GM18499 (cell line): ENCODE data around the gene ROR2.

Source experiments
- ATAC-seq: cut with Tn5 transposase; IDR thresholded peaks from one replicate; pipeline ENCODE4 v1.9.1; 2021; ENCODE audit warnings: moderate number of reproducible peaks; ENCODE audit not compliant: insufficient read depth, unreplicated experiment

The ROR2 gene

DNA sequence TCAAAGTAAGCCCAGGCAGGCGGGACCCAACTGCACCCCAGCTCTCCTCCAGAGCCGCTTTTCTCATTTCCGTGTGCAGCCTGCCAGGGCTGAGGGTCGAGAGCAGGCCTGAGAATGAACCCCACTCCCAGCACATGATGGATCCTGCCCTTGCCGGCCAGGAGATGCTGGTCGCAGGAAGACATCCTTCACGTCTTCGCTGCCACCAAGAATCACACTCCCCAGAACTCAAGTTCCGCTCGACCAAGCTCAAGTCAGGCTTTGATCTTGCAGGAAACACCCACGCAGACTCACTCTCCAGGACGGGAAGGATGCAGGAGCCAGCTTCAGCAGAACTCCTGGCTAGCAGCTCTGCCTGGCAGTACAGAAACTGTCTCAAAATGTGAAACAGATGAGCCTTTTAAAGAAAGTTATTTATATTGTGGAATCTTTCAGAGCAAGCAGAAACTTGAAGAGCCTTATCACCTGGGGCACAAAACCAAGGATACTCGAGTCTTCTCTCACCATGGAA is 102.4 kb downstream of the ROR2 start:
- no peak for ATAC-seq

DNA sequence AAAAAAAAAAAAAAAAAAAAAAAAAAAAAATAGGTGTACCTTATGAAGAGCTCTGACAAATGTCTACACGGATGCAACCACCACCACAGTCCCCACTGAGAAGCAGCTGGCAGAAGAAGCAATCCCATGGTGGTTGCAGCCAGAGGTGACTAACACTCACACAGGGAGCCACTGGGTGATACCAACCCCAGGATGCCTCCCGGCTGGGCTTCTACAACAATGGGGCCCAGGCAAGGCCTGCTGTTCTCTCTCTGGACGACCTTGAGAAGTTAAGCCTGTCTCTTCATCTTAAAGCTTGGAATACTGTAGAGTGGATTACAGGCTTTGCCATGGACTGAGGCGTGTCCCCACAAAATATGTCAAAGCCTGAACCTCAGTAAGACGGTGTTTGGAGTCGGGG is 104.1 kb downstream of the ROR2 start:
- no peak for ATAC-seq

DNA sequence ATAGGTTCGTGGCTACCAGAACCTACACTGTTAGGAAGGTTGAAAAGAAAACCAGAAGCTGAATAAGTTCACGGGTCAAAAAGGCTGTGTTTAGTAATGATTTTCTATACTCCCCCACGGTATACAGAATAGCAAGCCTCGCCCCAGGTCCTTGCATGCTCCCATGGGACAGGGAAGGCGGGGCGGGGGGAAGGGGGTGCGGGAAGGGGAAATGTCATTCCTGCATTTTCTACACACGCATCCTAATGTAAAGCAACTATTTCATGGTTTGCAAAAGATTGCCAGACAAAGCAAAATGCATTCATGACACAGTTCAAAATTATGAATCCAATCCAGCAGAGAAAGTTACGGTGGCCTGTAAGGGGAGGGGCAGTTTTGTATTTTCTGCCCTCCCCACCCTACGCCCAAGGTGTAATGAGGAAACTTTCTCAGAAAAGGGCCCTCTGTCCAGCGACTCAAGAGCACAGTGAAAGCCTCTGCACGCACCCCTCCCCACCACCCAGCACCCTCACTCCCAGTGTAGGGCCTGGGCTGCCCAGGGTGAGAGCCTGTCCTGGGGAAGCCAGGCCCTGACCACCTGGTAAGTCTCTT is 105.2 kb downstream of the ROR2 start:
- ATAC-seq = no peak

- ATAC-seq = no peak
These were observed 105.8 kb downstream of the ROR2 start for GRCh38 chr9:91844190-91844589.

GRCh38 chr9:91843623-91844148 is 106.3 kb downstream of the ROR2 start:
- no peak for ATAC-seq

DNA sequence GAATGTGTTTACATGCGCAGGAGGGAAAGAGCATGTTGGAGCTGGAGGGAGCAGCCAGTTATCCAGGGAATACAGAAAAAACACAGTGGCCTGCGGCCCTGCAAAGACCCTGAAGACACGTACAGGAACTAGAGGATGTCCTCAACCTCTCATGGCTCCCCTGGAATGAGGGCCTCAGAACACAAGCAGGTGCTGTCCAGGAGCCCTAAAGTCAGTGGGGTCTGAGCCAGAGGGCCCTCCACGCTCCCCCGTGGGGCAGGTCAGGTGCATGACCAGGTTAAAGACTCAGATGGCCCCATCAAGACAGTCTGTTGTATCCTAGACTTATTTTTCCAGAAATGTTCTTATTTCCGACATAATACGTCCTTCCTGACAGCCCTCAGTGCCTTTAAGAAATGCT is 106.9 kb downstream of the ROR2 start:
- ATAC-seq = no peak

GRCh38 chr9:91842358-91843049 is 107.5 kb downstream of the ROR2 start:
- no peak for ATAC-seq

DNA sequence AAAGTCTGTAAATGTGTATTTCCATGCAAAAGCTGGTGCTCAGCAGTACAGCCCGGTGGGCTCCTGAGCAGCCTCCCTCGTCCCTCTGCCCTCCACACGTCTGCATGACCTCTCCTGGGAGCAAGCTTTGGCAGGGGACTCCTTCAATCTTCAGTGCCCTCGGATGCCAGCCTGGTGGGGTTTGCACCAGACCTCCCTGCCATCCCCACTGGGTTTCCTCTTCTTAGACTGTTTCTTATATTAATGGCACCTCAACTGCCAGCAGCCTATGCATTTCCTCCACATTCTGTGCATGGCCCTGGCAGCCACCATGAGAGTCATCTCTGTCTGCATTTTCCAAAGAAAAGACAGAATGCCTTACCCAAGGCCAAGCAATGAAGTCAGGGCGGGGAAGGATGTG is 108.4 kb downstream of the ROR2 start:
- no peak for ATAC-seq

GRCh38 chr9:91840882-91841281 is 109.1 kb downstream of the ROR2 start:
- no peak for ATAC-seq

GRCh38 chr9:91840469-91840868 is 109.6 kb downstream of the ROR2 start:
- no peak for ATAC-seq

DNA sequence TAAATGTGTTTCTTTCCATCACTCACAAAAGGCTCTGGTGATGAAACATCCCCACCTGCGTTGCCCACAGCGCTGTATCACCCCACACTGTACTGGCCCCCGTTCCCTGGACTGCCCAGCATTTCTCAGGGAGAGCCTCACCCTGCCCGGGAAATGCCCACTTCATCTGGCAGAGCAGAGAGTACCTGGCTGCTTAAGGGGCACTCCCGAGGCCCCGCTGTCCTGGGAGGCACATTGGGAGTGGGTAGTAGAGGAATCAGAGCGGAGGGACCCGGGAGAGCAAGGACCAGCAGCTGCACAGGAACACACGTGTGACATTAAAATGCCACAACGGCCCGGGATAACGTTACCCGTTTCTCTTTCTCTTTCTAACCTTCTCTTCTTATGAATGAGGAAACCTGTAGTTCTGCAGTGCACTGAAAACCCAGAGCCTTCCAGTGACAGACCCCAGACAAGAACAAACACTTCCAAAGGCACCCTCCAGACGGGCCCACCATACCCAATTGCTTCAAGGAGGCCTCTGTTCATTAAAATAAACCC is 110.0 kb downstream of the ROR2 start:
- no peak for ATAC-seq

GRCh38 chr9:91837981-91838731 is 111.9 kb downstream of the ROR2 start:
- ATAC-seq = no peak

DNA sequence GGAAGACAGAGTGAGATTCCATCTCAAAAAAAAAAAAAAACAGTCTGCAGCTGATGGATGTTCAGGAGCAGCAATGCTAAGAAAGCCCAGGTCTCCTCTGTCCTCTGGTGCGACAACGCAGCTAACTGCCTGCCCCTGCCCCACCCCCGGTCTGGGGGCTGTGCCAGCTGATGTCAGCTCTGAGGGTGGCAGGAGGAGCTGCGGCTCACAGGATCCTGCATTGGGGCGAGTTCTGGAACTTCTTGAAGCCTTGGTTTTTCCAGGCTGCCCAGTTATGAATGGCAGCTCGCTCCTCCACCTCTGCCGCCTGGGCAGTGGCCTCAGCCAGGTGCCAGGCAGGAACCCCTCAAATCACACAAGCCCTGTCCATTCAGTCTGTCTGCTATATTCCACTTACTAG is 113.5 kb downstream of the ROR2 start:
- ATAC-seq = no peak

GRCh38 chr9:91835632-91836031 is 114.4 kb downstream of the ROR2 start:
- no peak for ATAC-seq

DNA sequence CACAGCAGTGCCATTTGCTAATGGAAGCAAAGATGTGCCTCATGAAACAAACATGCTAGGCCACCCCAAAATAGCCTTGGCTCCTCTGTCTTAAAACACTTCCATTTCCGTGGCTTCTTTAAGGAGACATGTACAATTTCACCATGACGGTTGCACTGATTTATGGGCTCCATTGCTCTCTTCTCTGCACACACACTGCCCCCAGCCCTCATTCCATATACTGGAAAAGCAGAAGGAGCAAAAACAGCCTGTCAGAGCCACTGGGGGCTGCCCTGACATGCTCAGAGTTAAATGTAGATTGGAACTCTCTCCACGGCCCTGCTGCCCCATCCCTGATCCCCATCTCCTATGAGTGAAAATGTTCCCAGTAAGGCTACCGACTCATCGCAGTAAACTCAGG is 114.8 kb downstream of the ROR2 start:
- no peak for ATAC-seq

- no peak for ATAC-seq
These were observed 115.3 kb downstream of the ROR2 start for GRCh38 chr9:91834740-91835139.

DNA sequence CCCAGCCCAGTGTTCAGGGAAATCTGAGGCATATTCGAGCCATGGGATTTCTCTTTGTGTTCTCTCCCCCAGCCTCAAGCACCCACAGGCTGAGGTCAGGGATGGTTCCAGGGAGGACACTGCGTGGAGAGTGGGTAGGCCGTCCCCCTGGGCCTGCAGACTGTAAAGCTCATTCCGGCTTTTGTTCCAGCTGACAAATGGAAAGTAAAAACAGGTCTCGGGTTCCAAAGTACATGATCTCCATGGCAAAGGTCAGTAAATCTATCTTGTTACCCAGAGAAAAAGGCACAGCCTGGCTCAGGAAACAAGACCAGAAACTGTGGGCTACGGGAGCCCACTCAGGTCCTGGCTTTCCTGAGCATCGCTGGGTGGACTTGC is 116.2 kb downstream of the ROR2 start:
- no peak for ATAC-seq

- ATAC-seq = no peak
These were observed 116.7 kb downstream of the ROR2 start for GRCh38 chr9:91833096-91833877.

- ATAC-seq = no peak
These were observed 117.7 kb downstream of the ROR2 start for GRCh38 chr9:91832322-91832721.

GRCh38 chr9:91825866-91826265 is 124.2 kb downstream of the ROR2 start:
- ATAC-seq = no peak
